Body of pancreas (tissue), 4 donors: ENCODE data around the gene ZNF469. TPM values are rescaled to one million over a fixed set of nuclear protein-coding genes. Genes with fewer than 3 reads are reported as not detected.

ENCODE experiments used
- ATAC-seq: fragments of 150-250 bp; one replicate; pipeline ENCODE4 v1.9.1; 2016
- DNase-seq, 4 donors: peaks; one replicate each; pipeline ENCODE4 v3.0.0-alpha.2; 2019
- H3K27ac ChIP-seq, 4 donors: fragments of 200-600 bp; sonication (generic); 1 replicate in 3 of 4; 2 replicates in 1 of 4; pipeline versions ENCODE4 v1.5.1 to v1.6.1; 2016 to 2019; ENCODE audit warnings: mild to moderate bottlenecking in 1 of 4, mixed read lengths in 1 of 4, moderate library complexity in 1 of 4
- H3K27me3 ChIP-seq, 2 donors: fragments of 200-600 bp; sonication (generic); one replicate each; pipeline ENCODE4 v1.6.0; 2016; ENCODE audit warnings: mild to moderate bottlenecking in 1 of 2
- H3K36me3 ChIP-seq, 2 donors: fragments of 200-600 bp; sonication (generic); replicated peaks in 1 of 2; 2 replicates each; pipeline ENCODE4 v1.5.1; 2016; ENCODE audit warnings: low read depth in 2 of 2; ENCODE audit not compliant: insufficient read depth in 1 of 2
- H3K4me1 ChIP-seq: fragments of 200-600 bp; sonication (generic); one replicate; pipeline ENCODE4 v1.6.0; 2016
- H3K4me3 ChIP-seq, 2 donors: fragments of 200-600 bp; sonication (generic); 1 replicate in 1 of 2; 2 replicates in 1 of 2; pipeline ENCODE4 v1.5.1; 2016 to 2019
- H3K9me3 ChIP-seq, 3 donors: fragments of 200-600 bp; sonication (generic); 1 replicate in 2 of 3; 2 replicates in 1 of 3; pipeline ENCODE4 v1.5.1; 2016
- CTCF ChIP-seq, 7 experiments: fragments of 450-650 bp in 4 of 7; fragments of 200-600 bp in 3 of 7; sonication (generic) in 3 of 7; IDR thresholded peaks; one replicate each; pipeline ENCODE4 v1.5.1; 2016 to 2019; ENCODE audit warnings: antibody characterized with exemption in 7 of 7
- POLR2A ChIP-seq, 3 donors: fragments of 450-650 bp; IDR thresholded peaks; one replicate each; pipeline ENCODE4 v1.6.1; 2016; ENCODE audit warnings: antibody characterized with exemption in 3 of 3, mild to moderate bottlenecking in 2 of 3
- WGBS, 2 donors: methylation state at CpG; one replicate each; pipeline ENCODE4 v1.1.5; 2017; 5-methylcytosine and 5-hydroxymethylcytosine counted together
- intact Hi-C: fragments of 100-400 bp; cut with DNase I; formaldehyde crosslinking; loops from one replicate; pipeline ENCODE4 v1.15.1; 2023
- total RNA-seq, 2 donors: library from RNA; depleted of rRNA; stranded (reverse); fragments of >200 nt; gene quantifications; one replicate each; pipeline ENCODE4 v1.1.0, GENCODE V29; 2016

The ZNF469 gene
- total RNA-seq, 2 donors from 2014 or later: 0.99 to 1.0 TPM

GRCh38 chr16:88398170-88398873, 15.6 kb downstream of the ZNF469 start:
- no peaks in the 10 kb centered on the region for H3K27me3 ChIP-seq
- no peaks in the 10 kb centered on the region for H3K36me3 ChIP-seq
- DNase-seq: no peak
- ATAC-seq: no peak
- no peaks in the 10 kb centered on the region for H3K4me1 ChIP-seq
- intact Hi-C loops: no loop called here
- 70 to 84% methylated on average over 20 of the region's 20 CpGs for WGBS, 2 donors
- TF ChIP-seq POLR2A (IDR thresholded peaks at IDR 0.05) (no peak), CTCF (IDR thresholded peaks at IDR 0.05) (no peak)
- no peak overlapping the region for H3K27ac ChIP-seq
- H3K4me3 ChIP-seq: no peak overlapping the region
- H3K9me3 ChIP-seq: no peaks in the 10 kb centered on the region

GRCh38 chr16:88398874-88399178, 16.1 kb downstream of the ZNF469 start:
- no peaks in the 10 kb centered on the region for H3K4me1 ChIP-seq
- no peaks in the 10 kb centered on the region for H3K27me3 ChIP-seq
- 81 to 90% methylated on average over 8 of the region's 8 CpGs for WGBS, 2 donors
- no peaks in the 10 kb centered on the region for H3K9me3 ChIP-seq
- intact Hi-C loops: no loop called here
- no peak overlapping the region for H3K27ac ChIP-seq
- TF ChIP-seq POLR2A (IDR thresholded peaks at IDR 0.05): no peak
- no peak for TF ChIP-seq CTCF (IDR thresholded peaks at IDR 0.05)
- ATAC-seq (no peak), DNase-seq (no peak)
- no peaks in the 10 kb centered on the region for H3K36me3 ChIP-seq
- H3K4me3 ChIP-seq: no peak overlapping the region

- intact Hi-C loops: no loop called here
- Histone ChIP-seq H3K27me3 (no peaks in the 10 kb centered on the region), H3K4me1 (no peaks in the 10 kb centered on the region), H3K4me3 (no peak overlapping the region), H3K27ac (no peak overlapping the region), H3K9me3 (no peaks in the 10 kb centered on the region), H3K36me3 (no peaks in the 10 kb centered on the region)
- 91% methylated on average over 9 of the region's 9 CpGs; no CpG with 5 or more reads in 1 of the 2 donors for WGBS, 2 donors
- no peak for ATAC-seq
- DNase-seq: no peak
- TF ChIP-seq POLR2A (IDR thresholded peaks at IDR 0.05) (no peak), CTCF (IDR thresholded peaks at IDR 0.05) (no peak)
These were observed 17.4 kb downstream of the ZNF469 start for GRCh38 chr16:88400186-88400585.

- ATAC-seq: no peak
- no peak for DNase-seq
- no peak for TF ChIP-seq CTCF (IDR thresholded peaks at IDR 0.05)
- no peak for TF ChIP-seq POLR2A (IDR thresholded peaks at IDR 0.05)
- H3K9me3 ChIP-seq: no peaks in the 10 kb centered on the region
- no peaks in the 10 kb centered on the region for H3K4me1 ChIP-seq
- no peak overlapping the region for H3K4me3 ChIP-seq
- no peaks in the 10 kb centered on the region for H3K27me3 ChIP-seq
- no peak overlapping the region for H3K27ac ChIP-seq
- intact Hi-C loops: no loop called here
- H3K36me3 ChIP-seq: no peaks in the 10 kb centered on the region
- WGBS, 2 donors: 53 to 65% methylated on average over 3 of the region's 3 CpGs
These were observed 19.0 kb downstream of the ZNF469 start for GRCh38 chr16:88401604-88402246.
